Trophoblast cell (in vitro differentiated cells and primary cell): ENCODE data around the gene NR5A2.

Experiments used
- DNase-seq, 2 donors: peaks; one replicate each; pipeline ENCODE4 v3.0.0-alpha.2; 2016
- H2AFZ ChIP-seq: 2 replicates; pipeline ENCODE4 v1.6.1; 2013; ENCODE audit warnings: low read length, moderate library complexity, mild to moderate bottlenecking; ENCODE audit not compliant: insufficient read depth, poor library complexity
- H2AK5ac ChIP-seq: 2 replicates; pipeline ENCODE4 v1.6.1; 2013; ENCODE audit warnings: mild to moderate bottlenecking, low read length
- H2BK120ac ChIP-seq: 2 replicates; pipeline ENCODE4 v1.6.1; 2013; ENCODE audit warnings: low read length, mild to moderate bottlenecking, moderate library complexity; ENCODE audit not compliant: insufficient read depth, poor library complexity
- H2BK12ac ChIP-seq: 2 replicates; pipeline ENCODE4 v1.6.1; 2013; ENCODE audit warnings: mild to moderate bottlenecking, low read length, moderate library complexity
- H2BK5ac ChIP-seq: 2 replicates; pipeline ENCODE4 v1.6.1; 2013; ENCODE audit warnings: low read length, low read depth, moderate library complexity, mild to moderate bottlenecking; ENCODE audit not compliant: poor library complexity
- H3K14ac ChIP-seq: 2 replicates; pipeline ENCODE4 v1.6.1; 2013; ENCODE audit warnings: mild to moderate bottlenecking, low read length
- H3K18ac ChIP-seq: 2 replicates; pipeline ENCODE4 v1.6.1; 2013; ENCODE audit warnings: mild to moderate bottlenecking, low read length
- H3K23ac ChIP-seq: 2 replicates; pipeline ENCODE4 v1.6.1; 2013; ENCODE audit warnings: low read length
- H3K27ac ChIP-seq: 2 replicates; pipeline ENCODE4 v1.5.1; 2013; ENCODE audit warnings: low read depth, mild to moderate bottlenecking, inconsistent platforms, low read length, moderate library complexity
- H3K27me3 ChIP-seq: 2 replicates; pipeline ENCODE4 v1.6.1; 2013; ENCODE audit warnings: inconsistent platforms, mild to moderate bottlenecking, low read length, moderate library complexity; ENCODE audit not compliant: insufficient read depth
- H3K36me3 ChIP-seq, 2 experiments: 1 replicate in 1 of 2; 2 replicates in 1 of 2; pipeline ENCODE4 v1.6.1; 2013; ENCODE audit warnings: low read length in 2 of 2, mild to moderate bottlenecking in 2 of 2, moderate library complexity in 1 of 2; ENCODE audit not compliant: insufficient read depth in 2 of 2, control insufficient read depth in 1 of 2
- H3K4ac ChIP-seq: 2 replicates; pipeline ENCODE4 v1.6.1; 2013; ENCODE audit warnings: low read depth, mild to moderate bottlenecking, low read length, moderate library complexity
- H3K4me1 ChIP-seq, 2 experiments: 1 replicate in 1 of 2; 2 replicates in 1 of 2; pipeline ENCODE4 v1.6.1; 2013; ENCODE audit warnings: low read length in 2 of 2, mild to moderate bottlenecking in 2 of 2, moderate library complexity in 1 of 2; ENCODE audit not compliant: insufficient read depth in 2 of 2, control insufficient read depth in 1 of 2
- H3K4me2 ChIP-seq: 2 replicates; pipeline ENCODE4 v1.6.1; 2013; ENCODE audit warnings: inconsistent platforms, mild to moderate bottlenecking, low read length, moderate library complexity
- H3K4me3 ChIP-seq: 2 replicates; pipeline ENCODE4 v1.5.1; 2013; ENCODE audit warnings: mild to moderate bottlenecking, low read depth, low read length, inconsistent platforms
- H3K79me1 ChIP-seq: one replicate; pipeline ENCODE4 v1.6.1; 2013; ENCODE audit warnings: low read length
- H3K79me2 ChIP-seq: 2 replicates; pipeline ENCODE4 v1.6.1; 2013; ENCODE audit warnings: low read length, mild to moderate bottlenecking; ENCODE audit not compliant: control insufficient read depth, insufficient read depth, poor library complexity
- H3K9ac ChIP-seq: 2 replicates; pipeline ENCODE4 v1.6.1; 2013; ENCODE audit warnings: mild to moderate bottlenecking, low read length
- H3K9me3 ChIP-seq: 2 replicates; pipeline ENCODE4 v1.6.1; 2013; ENCODE audit warnings: low read depth, mild to moderate bottlenecking, control low read depth, inconsistent platforms, low read length; ENCODE audit not compliant: insufficient read depth
- H4K12ac ChIP-seq: 2 replicates; pipeline ENCODE4 v1.6.1; 2013; ENCODE audit warnings: low read depth, mild to moderate bottlenecking, low read length, moderate library complexity
- H4K8ac ChIP-seq: 2 replicates; pipeline ENCODE4 v1.6.1; 2013; ENCODE audit warnings: low read depth, mild to moderate bottlenecking, low read length, moderate library complexity
- H4K91ac ChIP-seq: one replicate; pipeline ENCODE4 v1.6.1; 2013; ENCODE audit warnings: low read depth, mild to moderate bottlenecking, low read length, moderate library complexity
- WGBS: extraction: QIAGEN DNeasy Blood & Tissue Kit; methylation state at CpG from one replicate; pipeline ENCODE4 v1.1.7; 2013; ENCODE audit warnings: missing lambda C conversion rate; ENCODE audit not compliant: insufficient read length, insufficient coverage; ENCODE audit errors: extremely low coverage; 5-methylcytosine and 5-hydroxymethylcytosine counted together

NR5A2 gene

DNA sequence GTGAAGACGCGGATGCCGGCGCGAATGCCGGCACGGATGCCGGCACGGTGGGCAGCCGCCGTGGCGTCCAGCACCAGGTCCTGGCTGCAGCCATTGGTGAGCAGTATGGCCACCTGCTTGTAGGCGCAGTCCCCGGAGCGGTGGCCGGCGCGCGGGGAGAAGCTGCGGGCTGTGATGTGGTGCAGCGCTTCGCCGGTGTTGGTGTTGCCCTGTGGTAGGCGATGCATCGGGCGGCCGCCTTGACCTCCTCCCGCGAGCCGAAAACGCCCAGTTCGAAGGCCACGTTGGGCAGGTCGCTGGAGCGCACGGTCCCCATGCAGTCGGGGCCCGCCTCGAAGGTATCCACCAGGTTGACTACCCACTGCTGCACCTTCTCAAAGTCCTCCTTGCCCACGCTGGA, 120.2 kb downstream of the NR5A2 start:
- Histone ChIP-seq H4K91ac (no peak overlapping the region), H3K4me3 (no peak overlapping the region), H3K4me2 (no peak overlapping the region), H3K4ac (no peak overlapping the region), H3K36me3 (no peaks in the 10 kb centered on the region), H2BK12ac (no peak overlapping the region), H4K12ac (no peak overlapping the region), H2AFZ (no peak overlapping the region), H3K4me1 (peaks cover 0 to 3% of the 10 kb centered on the region in 2 experiments), H3K27me3 (no peaks in the 10 kb centered on the region), H3K27ac (no peak overlapping the region), H3K79me2 (no peaks in the 10 kb centered on the region), H3K14ac (no peak overlapping the region), H4K8ac (no peak overlapping the region), H3K23ac (no peak overlapping the region), H3K9me3 (no peaks in the 10 kb centered on the region), H3K79me1 (no peaks in the 10 kb centered on the region), H2BK120ac (no peak overlapping the region), H3K18ac (no peak overlapping the region), H3K9ac (no peak overlapping the region), H2AK5ac (no peak overlapping the region), H2BK5ac (no peak overlapping the region)
- no CpG with 5 or more reads among the region's 40 CpGs for WGBS
- DNase-seq = no peak

DNA sequence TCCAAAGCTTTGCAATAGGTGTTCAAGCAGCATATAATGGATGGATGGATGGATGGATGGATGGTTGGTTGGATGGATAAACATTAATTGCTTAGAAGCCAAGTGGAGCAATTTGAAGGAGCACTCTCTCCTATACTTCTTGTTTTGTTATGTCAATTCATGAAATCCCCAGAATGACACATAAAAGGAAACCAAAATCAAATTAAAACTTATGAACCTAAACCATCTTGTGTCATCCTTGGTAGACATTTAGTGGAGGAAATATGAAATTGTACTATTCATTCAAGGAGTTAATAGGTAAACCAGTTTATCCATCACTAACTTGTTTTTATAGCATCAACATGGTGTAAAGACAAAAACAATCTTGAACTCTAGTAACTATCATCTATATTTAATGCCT, 122.5 kb downstream of the NR5A2 start:
- Histone ChIP-seq H4K91ac (no peak overlapping the region), H3K14ac (no peak overlapping the region), H3K36me3 (no peaks in the 10 kb centered on the region), H2BK120ac (no peak overlapping the region), H3K9me3 (no peaks in the 10 kb centered on the region), H3K4me2 (no peak overlapping the region), H3K9ac (no peak overlapping the region), H3K27ac (no peak overlapping the region), H2AK5ac (no peak overlapping the region), H4K8ac (no peak overlapping the region), H2BK5ac (no peak overlapping the region), H2BK12ac (no peak overlapping the region), H3K4ac (no peak overlapping the region), H4K12ac (no peak overlapping the region), H3K4me3 (no peak overlapping the region), H2AFZ (no peak overlapping the region), H3K27me3 (no peaks in the 10 kb centered on the region), H3K79me1 (no peaks in the 10 kb centered on the region), H3K18ac (no peak overlapping the region), H3K23ac (no peak overlapping the region), H3K79me2 (no peaks in the 10 kb centered on the region), H3K4me1 (peaks cover 0 to 3% of the 10 kb centered on the region in 2 experiments)
- no peak for DNase-seq

DNA sequence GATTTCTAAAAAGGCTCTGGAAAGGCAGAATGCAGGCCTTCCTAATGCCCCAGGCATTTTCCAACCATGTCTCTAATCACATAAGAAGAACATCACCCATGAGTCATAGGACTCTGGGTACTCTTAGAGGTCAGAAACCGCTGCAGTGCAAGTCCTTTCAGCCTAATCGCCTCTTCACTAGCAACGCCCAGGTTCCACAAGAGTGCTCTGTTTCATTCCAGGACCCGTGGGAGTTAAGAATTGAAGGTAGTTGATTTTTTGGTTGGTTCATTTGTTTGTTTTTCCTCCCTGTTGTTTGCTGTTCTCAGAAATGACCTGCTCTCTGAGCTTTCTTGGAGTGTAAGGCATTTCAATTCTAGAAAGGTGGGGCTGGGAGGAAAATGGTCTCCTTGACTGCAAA, 123.2 kb downstream of the NR5A2 start:
- Histone ChIP-seq H3K4me2 (no peak overlapping the region), H4K91ac (no peak overlapping the region), H3K79me1 (no peaks in the 10 kb centered on the region), H3K23ac (no peak overlapping the region), H3K9ac (no peak overlapping the region), H2BK120ac (no peak overlapping the region), H2AFZ (no peak overlapping the region), H3K27ac (peak overlapping the region; percentile 60), H2AK5ac (no peak overlapping the region), H2BK5ac (no peak overlapping the region), H3K4me1 (peaks cover 0 to 3% of the 10 kb centered on the region in 2 experiments), H3K14ac (no peak overlapping the region), H3K18ac (no peak overlapping the region), H4K8ac (no peak overlapping the region), H3K79me2 (no peaks in the 10 kb centered on the region), H3K27me3 (no peaks in the 10 kb centered on the region), H3K4ac (no peak overlapping the region), H3K36me3 (no peaks in the 10 kb centered on the region), H3K9me3 (no peaks in the 10 kb centered on the region), H4K12ac (no peak overlapping the region), H2BK12ac (no peak overlapping the region), H3K4me3 (no peak overlapping the region)
- peak; percentile 12 to 69 for DNase-seq
- WGBS = no CpG with 5 or more reads among the region's 4 CpGs

DNA sequence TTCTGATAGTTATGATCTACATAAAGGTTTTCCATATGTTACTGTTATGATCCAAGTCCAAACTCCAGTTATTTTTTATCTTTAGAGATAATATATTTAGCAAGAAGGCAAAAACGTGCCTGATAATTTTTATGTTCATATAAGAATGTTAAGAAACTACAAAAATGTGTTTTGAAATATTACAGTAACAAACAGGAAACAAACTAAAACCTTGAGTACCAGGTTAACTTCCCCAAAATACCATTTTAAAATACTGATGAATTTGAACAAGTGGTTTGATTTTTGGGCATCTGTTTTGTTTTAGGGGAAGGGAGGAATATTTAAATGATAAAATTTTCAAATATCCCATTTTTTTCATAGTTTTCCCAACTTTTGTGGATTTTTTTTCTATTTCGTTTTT, 124.8 kb downstream of the NR5A2 start:
- Histone ChIP-seq H3K4me1 (peaks cover 0 to 3% of the 10 kb centered on the region in 2 experiments), H4K8ac (no peak overlapping the region), H3K4me2 (no peak overlapping the region), H3K79me1 (no peaks in the 10 kb centered on the region), H3K79me2 (no peaks in the 10 kb centered on the region), H2AFZ (no peak overlapping the region), H4K91ac (no peak overlapping the region), H3K27me3 (no peaks in the 10 kb centered on the region), H3K27ac (no peak overlapping the region), H3K9ac (no peak overlapping the region), H3K36me3 (no peaks in the 10 kb centered on the region), H2BK5ac (no peak overlapping the region), H2AK5ac (no peak overlapping the region), H3K23ac (no peak overlapping the region), H2BK120ac (no peak overlapping the region), H2BK12ac (no peak overlapping the region), H3K4me3 (no peak overlapping the region), H3K14ac (no peak overlapping the region), H3K18ac (no peak overlapping the region), H4K12ac (no peak overlapping the region), H3K4ac (no peak overlapping the region), H3K9me3 (no peaks in the 10 kb centered on the region)
- no peak for DNase-seq
- WGBS = no CpG with 5 or more reads among the region's 2 CpGs
